ENCODE measurements around the gene GINS1. TPM values are rescaled to one million over a fixed set of nuclear protein-coding genes. Genes with fewer than 3 reads are reported as not detected.

Gene GINS1
- total RNA-seq, 1 donor from 2014 or later: 15.5 TPM

- Mint-ChIP-seq H3K4me1 (no peaks in the 10 kb centered on the region), H3K4me3 (no peak overlapping the region), H3K27ac (no peak overlapping the region), H3K9me3 (no peaks in the 10 kb centered on the region), H3K27me3 (ENCODE audit: low read depth) (no peaks in the 10 kb centered on the region), H3K36me3 (peaks cover 36% of the 10 kb centered on the region)
- no peak for TF ChIP-seq CTCF (IDR thresholded peaks at IDR 0.05; ENCODE audit: unreplicated experiment)
- no peak for DNase-seq (ENCODE audit: low spot score in 2 of 2, unreplicated experiment in 2 of 2)
These were observed 58.0 kb downstream of the GINS1 start for GRCh38 chr20:25465243-25466135.

- no peak for DNase-seq (ENCODE audit: low spot score in 2 of 2, unreplicated experiment in 2 of 2)
- Mint-ChIP-seq H3K9me3 (no peaks in the 10 kb centered on the region), H3K4me3 (no peak overlapping the region), H3K27ac (no peak overlapping the region), H3K27me3 (ENCODE audit: low read depth) (no peaks in the 10 kb centered on the region), H3K36me3 (peaks cover 38% of the 10 kb centered on the region), H3K4me1 (no peaks in the 10 kb centered on the region)
- no peak for TF ChIP-seq CTCF (IDR thresholded peaks at IDR 0.05; ENCODE audit: unreplicated experiment)
These were observed 59.4 kb downstream of the GINS1 start for GRCh38 chr20:25466846-25467245.

GRCh38 chr20:25467441-25467840, 60.0 kb downstream of the GINS1 start:
- Mint-ChIP-seq H3K9me3 (no peaks in the 10 kb centered on the region), H3K36me3 (peaks cover 39% of the 10 kb centered on the region), H3K27ac (no peak overlapping the region), H3K27me3 (ENCODE audit: low read depth) (no peaks in the 10 kb centered on the region), H3K4me3 (no peak overlapping the region), H3K4me1 (no peaks in the 10 kb centered on the region)
- no peak for DNase-seq (ENCODE audit: low spot score in 2 of 2, unreplicated experiment in 2 of 2)
- TF ChIP-seq CTCF (IDR thresholded peaks at IDR 0.05; ENCODE audit: unreplicated experiment): no peak

- no peaks in the 10 kb centered on the region for H3K9me3 Mint-ChIP-seq
- peaks cover 43% of the 10 kb centered on the region for H3K36me3 Mint-ChIP-seq
- H3K27me3 Mint-ChIP-seq (ENCODE audit: low read depth): no peaks in the 10 kb centered on the region
- H3K27ac Mint-ChIP-seq: no peak overlapping the region
- H3K4me1 Mint-ChIP-seq: no peaks in the 10 kb centered on the region
- no peak overlapping the region for H3K4me3 Mint-ChIP-seq
- DNase-seq (ENCODE audit: low spot score in 2 of 2, unreplicated experiment in 2 of 2): no peak
- TF ChIP-seq CTCF (IDR thresholded peaks at IDR 0.05; ENCODE audit: unreplicated experiment): no peak
These were observed 60.9 kb downstream of the GINS1 start for GRCh38 chr20:25468126-25469075.

- H3K4me3 Mint-ChIP-seq: no peak overlapping the region
- no peak overlapping the region for H3K27ac Mint-ChIP-seq
- no peaks in the 10 kb centered on the region for H3K4me1 Mint-ChIP-seq
- no peaks in the 10 kb centered on the region for H3K9me3 Mint-ChIP-seq
- no peaks in the 10 kb centered on the region for H3K27me3 Mint-ChIP-seq (ENCODE audit: low read depth)
- no peak for DNase-seq (ENCODE audit: low spot score in 2 of 2, unreplicated experiment in 2 of 2)
- no peak for TF ChIP-seq CTCF (IDR thresholded peaks at IDR 0.05; ENCODE audit: unreplicated experiment)
- H3K36me3 Mint-ChIP-seq: peaks cover 45% of the 10 kb centered on the region
These were observed 62.1 kb downstream of the GINS1 start for GRCh38 chr20:25469558-25469957.

Measured in mesothelial cell of epicardium (in vitro differentiated cells).